Putamen (tissue), 1 donor: ENCODE data around the gene IFIT1B.
"Not testable (repeated sequence)": the region's sequence is repeated elsewhere in the genome, so short reads cannot be mapped to it uniquely, and the experiment has no call there.

Experiments used
- DNase-seq: peaks from one replicate; pipeline ENCODE4 v3.0.0-alpha.2; 2016; ENCODE audit warnings: low spot score

Gene IFIT1B

DNA sequence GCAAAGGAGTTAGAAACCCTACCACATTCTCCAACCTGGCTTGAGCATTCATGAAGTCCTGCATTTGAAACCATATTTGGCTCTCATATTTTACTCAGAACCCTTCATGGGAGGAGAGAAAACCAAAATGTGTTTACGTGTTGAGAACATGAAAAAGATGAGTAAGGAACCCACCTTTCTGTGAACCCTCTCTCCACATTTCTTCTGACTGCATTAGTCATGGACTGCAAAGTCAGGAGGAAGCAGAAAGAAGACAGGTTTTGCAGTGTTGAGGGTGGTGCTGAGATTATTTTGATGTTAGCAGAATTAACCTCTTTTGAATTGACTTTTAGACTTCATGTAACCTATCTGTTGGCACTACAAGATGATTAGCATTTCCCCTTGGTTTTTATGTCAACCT, 4.9 kb downstream of the IFIT1B start:
- DNase-seq, result no peak

DNA sequence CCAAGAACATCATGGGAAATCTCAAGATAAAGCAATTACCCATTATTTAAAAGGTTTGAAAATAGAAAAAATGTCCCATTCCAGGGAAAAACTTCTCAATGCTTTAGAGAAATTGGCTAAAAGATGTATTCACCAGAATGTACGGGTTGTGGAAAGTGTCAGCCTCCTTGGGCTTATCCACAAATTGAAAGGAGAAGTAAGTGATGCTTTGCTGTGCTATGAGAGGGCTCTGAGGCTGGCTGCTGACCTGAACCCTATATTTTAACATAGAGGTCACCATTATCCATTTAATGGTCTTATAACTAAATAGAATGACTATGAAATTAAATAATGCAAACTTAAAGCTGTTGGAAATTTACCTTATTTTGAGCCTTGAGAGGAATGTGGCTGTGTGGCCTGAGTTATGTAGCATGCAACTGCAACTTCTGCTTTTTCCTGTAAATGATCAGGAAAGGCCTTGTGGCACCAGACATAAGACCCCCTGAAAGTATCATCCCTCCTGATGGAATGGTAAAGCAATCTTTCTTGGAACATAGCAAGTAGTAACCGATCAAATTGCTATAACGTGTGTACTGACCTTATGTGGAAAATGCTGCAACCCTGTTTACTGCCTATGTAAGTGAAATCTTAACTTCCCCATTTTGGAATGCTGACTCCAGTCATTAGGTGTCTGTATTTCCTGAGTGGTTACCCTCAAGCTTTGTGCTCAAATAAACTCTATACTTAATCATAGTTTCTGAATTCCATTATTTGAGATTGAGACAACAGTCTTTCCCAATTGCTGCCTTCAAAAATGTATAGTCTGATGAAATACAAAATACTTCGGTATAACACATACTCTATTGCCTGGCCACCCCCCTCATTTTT, 6.9 kb downstream of the IFIT1B start:
- no peak for DNase-seq

DNA sequence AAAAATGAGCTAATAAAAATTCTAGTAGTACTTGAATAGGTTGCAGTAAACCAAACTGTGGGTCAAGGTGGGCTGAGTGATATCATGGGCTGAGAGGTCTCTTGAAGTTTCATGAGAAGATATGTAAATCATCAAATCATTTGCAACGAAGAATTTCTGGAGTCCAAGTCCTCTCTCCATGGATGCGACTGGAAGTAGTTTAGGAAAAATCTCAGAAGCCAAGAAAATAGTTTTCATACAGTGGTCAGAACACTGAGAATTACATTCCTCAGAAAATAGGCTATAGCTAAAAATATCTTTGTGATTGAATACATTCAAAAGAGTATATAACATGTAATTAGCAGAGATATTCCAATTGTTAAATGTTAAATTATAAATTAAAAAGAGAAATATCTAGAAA, 10.9 kb downstream of the IFIT1B start:
- DNase-seq, result no peak

DNA sequence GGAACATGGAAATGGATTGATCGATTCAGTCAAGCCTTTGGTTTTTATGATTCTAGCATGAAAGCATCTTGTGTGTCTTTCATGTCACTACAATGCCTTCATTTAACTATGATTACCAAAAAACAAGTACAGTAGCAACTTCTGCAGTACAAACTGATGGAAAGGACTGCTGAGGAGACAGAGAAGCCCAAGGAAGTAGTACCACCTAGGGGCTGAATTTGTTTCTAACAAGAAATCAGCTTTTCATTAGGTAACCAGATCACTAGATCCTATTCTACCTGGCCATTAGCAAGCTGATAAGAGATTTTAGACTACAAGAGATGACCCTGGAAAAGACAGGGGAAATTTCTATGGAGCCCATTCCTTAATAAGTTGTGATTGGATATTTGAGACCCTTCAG, 11.4 kb downstream of the IFIT1B start:
- no peak for DNase-seq

DNA sequence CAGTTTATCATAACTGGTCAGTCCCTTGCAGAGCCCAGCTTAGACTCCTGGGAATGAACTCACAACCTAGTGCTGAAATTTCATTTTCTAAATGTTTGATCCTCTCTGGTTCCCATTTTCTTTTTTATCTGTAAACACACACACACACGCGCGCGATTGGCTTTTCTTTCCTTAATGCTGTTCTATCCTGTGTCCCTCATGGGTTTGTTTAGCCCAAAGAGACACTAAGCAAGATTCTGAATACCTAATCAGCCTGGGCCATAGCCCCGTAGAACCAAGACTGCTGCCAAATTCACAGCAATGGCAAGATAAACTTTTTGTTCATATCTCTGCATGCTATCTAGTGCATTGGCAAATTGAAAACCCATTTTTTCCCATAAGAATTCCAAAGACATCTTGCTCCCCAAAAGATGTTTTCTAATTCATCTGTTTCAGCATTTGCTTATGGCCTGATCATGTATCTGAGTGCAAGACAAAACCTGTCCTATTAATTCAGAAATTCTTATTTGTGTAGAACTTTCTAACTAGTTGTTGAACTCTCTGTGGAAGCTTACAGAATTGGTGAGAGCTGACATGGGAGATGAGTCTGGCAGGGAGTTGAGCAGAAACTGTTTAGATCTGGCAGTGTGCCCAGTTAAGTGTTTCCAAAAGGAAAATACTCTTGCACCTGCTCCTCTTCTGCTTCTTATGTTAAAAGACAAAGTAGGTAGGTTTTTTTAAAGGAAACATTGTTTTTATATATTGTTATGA, 12.8 kb downstream of the IFIT1B start:
- DNase-seq, result no peak

DNA sequence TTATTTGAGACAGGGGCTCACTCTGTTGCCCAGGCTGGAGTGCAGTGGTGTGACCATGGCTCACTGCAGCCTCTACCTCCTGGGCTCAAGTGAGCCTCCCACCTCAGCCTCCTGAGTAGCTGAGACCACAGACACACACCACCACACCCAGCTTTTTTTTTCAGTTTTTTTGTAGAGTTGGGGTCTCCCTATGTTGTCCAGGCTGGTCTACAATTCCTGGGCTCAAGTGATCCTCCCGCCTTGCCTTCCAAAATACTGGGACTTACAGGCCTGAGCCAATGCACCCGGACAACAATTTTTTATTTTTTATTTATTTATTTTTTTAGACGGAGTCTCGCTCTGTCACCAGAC, 13.3 kb downstream of the IFIT1B start:
- not testable (repeated sequence) for DNase-seq

DNA sequence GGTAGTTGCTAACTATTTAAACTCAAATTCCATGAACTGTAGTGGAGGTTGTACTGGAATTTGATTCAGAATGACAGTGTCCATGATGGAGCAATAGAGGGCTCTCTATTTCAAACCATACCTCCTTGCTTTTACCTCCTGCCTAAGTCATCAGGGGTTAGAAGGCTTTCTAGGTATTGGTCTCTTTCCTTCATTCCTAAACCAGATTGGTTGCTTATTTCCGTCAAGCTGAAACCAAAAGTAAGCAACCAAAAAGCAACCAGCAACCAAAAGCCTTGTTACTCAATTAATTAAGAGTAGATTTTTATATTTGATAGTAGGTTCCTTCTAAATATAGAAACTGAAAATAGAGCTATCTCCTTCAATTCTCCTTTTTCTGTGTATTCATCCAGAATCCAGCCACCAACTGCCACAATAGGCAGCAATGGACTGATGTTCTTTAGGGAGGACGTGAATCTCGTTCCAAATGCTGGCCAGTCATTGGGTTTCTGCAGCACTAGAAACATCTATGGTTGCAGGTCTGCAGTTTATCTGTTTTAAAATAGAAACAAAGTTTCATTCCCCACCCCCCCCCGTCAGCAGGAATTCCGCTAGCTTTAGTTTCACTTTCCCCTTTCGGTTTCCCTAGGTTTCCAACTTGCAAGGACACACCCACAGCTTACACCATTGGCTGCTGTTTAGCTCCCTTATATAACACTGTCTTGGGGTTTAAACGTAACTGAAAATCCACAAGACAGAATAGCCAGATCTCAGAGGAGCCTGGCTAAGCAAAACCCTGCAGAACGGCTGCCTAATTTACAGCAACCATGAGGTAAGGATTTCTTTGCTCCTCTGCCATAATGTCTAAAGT, 14.3 kb downstream of the IFIT1B start, which contains the start of gene IFIT1:
TSS of gene IFIT1 (plus strand) at position 717 of the 850 bp plus-strand sequence. CDS start at position 807, 90 bp downstream.
- DNase-seq, result peak; percentile 91

DNA sequence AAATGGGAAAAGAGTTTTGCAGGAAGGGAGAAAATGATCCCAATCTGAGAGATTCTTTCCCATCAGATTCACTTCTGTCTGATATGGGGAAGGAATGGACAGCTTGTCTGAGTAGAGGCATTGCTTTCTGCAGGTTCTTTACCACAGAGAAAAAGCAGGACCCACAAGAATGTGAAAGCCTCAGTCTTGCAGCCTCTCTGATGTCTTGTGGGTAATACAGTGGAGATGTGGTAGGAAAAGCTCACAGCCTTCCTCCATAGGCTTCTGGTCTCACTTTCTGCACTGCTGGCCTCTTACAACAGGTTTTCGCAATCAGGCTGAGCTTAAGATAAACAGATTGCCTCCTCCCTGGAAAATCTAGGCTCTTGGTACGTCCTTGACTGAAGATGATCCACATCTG, 15.1 kb downstream of the IFIT1B start:
- no peak for DNase-seq

DNA sequence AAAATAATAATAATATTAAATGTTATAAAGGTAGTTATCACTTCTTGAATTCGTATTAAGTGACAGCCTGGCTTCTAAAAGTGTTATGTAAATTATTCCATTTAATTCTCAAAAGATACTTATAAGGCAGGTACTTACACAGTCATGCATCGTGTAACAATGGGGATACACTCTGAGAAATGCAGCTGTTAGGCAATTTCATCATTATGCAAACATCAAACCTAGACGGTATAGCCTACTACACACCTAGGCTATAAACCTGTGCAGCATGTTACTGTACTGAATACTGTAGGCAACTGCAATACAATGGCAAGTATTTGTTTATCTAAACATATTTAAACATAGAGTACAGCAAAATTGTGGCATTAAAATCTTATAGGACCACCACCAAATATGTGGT, 16.0 kb downstream of the IFIT1B start:
- DNase-seq, result no peak

DNA sequence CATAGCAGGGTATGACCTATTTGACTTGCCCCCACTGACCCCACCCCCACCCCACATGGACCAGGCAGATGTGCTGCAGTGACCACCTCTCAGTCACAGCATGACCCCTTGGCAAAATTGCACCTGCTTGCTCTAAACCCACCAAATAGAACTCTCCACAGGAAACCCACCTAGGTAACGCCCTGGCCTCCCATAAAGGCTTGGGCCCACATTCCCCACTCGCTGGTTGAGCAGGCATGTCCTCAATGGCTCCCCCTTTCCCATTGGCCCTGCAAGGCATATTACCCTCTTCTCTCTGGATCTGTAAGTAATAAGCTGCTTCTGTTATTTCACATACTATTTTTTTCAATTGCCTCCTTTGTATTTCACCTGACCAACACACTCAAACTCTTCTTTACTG, 17.3 kb downstream of the IFIT1B start:
- no peak for DNase-seq

DNA sequence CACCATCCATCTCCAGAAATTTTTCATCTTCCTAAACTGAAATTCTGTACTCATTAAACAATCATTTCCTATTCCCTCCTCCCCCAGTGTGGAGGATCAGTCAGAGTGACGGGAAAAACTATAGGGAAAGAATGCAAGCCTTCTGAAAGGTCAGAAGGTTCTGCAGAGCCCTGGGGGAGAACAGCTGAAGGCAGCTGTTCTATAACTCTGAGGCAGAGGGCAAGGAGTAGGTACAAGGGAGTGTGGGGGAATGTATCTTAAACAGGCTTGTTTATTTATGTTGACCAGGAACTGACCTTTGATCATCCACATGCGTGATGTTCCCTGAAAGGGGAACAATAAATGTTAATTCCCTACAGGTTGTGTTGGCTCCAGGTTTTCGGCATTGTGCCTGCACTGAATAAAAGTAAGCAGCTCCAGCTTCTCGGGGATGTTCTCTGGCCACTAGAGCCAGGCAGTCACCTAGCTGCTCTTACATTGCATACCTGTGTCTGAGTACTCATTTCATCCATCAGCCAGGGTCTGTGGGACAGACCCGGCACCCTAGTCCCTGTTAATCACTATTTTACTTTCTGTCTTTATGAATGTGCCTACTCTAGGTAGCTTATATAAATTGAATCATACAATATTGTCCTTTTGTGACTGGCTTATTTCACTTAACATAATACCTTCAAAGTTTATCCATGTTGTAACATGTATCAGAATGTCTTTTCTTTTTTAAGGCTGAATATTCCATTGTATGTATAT, 20.3 kb downstream of the IFIT1B start:
- DNase-seq, result no peak

DNA sequence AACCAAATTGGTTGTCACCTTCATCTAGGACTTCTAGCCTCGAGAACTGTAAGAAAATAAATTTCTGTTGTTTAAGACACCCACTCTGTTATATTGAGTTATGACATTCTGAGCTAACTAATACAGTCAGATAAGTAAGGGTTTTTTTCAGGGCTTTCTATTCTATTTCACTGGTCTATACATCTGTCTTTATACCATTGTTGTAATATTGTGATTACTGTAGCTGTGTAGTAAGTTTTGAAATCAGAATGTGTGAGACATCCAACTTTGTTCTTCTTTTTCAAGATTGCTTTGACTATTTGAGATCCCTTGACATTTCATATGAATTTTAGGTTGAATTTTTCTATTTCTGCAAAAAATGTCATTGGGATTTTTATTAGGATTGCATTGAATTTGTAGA, 22.1 kb downstream of the IFIT1B start:
- DNase-seq, result no peak

DNA sequence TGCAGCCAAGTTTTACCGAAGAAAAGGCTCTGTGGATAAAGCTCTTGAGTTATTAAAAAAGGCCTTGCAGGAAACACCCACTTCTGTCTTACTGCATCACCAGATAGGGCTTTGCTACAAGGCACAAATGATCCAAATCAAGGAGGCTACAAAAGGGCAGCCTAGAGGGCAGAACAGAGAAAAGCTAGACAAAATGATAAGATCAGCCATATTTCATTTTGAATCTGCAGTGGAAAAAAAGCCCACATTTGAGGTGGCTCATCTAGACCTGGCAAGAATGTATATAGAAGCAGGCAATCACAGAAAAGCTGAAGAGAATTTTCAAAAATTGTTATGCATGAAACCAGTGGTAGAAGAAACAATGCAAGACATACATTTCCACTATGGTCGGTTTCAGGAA, 25.2 kb downstream of the IFIT1B start:
- no peak for DNase-seq

DNA sequence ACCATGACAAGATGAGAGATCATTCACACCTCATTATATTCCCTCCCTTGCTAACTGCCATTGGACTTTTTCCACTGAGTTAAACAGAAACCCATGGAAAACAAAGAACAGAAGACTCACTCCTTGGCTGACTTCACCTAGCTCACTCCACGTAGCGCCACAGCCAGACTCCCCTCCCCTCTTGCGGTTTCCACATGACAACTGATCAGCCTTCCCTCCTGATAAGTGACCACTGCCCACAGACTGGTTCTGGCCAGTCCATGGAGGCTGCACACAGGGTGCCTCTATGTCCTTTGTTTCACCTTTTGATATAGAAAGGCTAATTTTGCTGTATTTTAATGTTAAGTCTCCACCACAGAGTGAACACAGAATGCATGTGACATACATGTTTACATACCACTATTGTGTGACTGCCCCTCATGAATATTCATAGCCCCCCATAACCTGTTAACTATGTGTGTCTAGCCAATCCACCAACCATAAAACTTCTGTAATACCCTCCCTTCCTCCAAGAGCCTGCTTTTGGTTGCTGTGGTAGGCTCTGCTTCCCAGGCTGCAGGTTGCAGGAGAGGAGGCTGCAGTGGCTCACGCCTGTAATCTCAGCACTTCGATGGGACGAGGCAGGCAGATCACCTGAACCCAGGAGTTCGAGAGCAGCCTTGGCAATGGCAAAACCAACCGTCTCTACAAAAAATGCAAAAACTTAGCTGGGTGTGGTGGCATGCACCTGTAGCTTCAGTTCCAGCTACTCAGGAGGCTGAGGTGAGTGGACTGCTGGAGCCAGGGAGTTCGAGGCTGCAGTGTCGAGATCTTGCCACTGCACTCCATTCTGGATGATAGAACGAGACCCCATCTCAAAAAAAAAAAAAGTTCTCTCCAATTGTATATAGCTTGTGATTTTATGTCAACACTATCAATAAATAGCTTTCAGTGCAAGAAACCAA, 26.5 kb downstream of the IFIT1B start:
- no peak for DNase-seq

DNA sequence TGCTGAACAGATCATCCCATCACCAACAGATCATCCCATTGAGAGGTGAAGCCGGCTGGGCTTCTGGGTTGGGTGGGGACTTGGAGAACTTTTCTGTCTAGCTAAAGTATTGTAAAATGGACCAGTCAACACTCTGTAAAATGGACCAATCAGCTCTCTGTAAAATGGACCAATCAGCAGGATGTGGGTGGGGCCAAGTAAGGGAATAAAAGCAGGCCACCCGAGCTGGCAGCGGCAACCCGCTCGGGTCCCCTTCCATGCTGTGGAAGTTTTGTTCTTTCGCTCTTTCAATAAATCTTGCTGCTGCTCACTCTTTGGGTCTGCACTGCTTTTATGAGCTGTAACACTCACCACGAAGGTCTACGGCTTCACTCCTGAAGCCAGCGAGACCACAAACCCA, 28.3 kb downstream of the IFIT1B start:
- not testable (repeated sequence) for DNase-seq

DNA sequence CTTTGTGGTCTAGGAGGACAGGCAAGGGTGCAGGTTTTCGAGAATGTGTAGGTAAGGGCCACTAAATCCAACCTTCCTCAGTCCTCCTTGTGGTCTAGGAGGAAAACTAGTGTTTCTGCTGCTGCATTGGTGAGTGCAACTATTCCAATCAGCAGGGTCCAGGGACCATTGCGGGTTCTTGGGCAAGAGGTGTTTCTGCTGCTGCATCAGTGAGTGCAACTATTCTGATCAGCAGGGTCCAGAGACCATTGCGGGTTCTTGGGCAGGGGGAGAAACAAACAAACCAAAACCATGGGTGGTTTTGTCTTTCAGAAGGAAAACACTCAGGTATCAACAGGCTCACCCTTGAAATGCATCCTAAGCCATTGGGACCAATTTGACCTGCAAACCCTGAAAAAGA, 29.9 kb downstream of the IFIT1B start:
- DNase-seq, result not testable (repeated sequence)

DNA sequence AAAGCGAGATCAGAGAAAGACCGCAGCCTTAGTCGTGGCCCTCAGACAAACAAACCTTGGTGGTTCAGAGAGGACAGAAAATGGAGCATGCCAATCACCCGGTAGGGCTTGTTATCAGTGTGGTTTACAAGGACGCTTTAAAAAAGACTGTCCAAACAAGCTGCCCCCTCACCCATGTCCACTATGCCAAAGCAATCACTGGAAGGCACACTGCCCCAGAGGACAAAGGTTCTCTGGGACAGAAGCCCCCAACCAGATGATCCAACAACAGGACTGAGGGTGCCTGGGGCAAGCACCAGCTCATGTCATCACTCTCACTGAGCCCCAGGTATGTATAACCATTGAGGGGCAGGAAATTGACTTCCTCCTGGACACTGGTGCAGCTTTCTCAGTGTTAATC, 31.4 kb downstream of the IFIT1B start:
- not testable (repeated sequence) for DNase-seq

DNA sequence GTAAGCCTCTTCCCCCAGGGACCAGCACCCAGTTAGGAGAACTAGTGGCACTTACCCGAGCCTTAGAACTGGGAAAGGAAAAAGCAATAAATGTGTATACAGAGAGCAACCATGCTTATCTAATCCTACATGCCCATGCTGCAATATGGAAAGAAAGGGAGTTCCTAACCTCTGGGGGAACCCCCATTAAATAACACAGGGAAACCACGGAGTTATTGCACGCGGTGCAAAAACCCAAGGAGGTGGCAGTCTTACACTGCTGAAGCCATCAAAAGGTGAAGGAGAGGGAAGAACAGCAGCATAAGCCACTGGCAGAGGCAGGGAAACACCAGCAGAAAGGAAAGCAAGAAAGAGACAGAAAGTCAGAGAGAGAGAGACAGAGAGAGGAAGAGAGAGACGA, 32.7 kb downstream of the IFIT1B start:
- DNase-seq, result not testable (repeated sequence)

DNA sequence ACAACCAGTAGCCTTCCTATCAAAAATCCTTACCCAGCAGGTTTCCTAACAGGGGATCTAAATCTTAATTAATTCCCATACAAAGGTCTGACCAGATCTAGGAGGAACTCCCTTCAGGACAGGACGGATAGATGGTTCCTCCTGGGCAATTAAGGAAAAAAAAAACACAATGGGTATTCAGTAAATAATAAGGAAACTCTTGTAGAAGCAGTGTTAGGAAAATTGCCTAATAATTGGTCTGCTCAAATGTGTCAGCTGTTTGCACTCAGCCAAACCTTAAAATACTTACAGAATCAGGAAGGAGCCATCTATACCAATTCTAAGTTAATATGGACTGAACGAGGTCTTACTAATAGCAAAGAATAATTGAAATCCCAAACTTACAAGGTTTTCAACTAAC, 33.3 kb downstream of the IFIT1B start:
- not testable (repeated sequence) for DNase-seq

DNA sequence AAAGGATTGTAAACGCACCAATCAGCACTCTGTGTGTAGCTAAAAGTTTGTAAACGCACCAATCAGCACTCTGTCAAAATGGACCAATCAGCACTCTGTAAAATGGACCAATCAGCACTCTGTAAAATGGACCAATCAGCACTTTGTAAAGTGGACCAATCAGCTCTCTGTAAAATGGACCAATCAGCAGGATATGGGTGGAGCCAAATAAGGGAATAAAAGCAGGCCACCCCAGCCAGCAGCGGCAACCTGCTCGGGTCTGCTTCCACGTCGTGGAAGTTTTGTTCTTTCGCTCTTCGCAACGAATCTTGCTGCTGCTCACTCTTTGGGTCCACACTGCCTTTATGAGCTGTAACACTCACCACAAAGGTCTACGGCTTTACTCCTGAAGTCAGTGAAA, 34.4 kb downstream of the IFIT1B start:
- not testable (repeated sequence) for DNase-seq
